ENCODE results near the gene MMP28. TPM values are rescaled to one million over a fixed set of nuclear protein-coding genes. Genes with fewer than 3 reads are reported as not detected.
A peak's percentile ranks its signal among the peaks of the same experiment; 100 is the strongest.

Gene MMP28
- total RNA-seq, 1 experiment from 2014 or later = not detected

DNA sequence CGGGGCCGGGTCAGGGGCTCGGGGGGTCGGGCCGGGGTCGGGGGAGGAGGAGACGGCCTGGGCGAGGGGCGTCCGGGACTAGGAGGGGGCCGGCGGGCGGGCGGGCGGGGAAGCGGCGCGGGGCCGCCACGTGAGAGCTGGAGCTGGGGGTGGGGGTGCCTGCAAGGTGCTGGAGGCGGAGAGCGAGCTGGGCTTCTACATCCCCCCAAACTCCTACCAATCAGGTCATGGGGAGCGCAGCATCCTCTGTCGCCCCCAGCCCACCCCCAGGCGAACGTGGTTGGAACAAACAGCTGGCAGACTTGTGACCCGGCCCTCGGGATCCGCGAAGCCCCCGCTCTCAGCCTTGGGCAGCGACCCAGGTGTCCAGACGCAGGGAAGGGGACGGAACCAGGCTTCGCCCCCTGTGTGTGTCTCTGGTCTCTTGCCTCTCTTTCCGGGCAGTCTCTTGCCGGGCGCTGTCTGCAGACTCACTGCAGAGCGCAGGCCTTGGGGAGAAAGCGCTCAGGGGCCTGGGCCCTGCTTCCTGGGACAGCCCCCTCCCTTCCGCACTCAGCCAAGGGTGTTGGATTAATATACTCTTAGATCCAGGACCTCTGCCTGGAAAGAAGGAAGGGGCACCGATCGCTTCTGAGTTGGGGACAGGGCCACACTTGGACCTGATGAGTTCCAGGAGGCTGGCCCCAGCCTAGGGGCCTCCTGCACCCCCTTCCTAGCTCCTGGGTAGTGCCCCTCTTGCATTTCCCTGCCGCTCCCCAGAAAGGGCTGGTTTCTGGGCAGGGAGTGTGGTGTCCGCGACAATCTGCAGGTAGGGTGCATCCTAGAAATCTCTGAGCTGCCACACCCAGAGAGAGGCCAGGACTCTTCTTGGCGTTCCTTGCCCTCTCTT lies 63.3 kb downstream of the MMP28 start:
- no peak overlapping the region for H3K27ac ChIP-seq (ENCODE audit: low read length)

DNA sequence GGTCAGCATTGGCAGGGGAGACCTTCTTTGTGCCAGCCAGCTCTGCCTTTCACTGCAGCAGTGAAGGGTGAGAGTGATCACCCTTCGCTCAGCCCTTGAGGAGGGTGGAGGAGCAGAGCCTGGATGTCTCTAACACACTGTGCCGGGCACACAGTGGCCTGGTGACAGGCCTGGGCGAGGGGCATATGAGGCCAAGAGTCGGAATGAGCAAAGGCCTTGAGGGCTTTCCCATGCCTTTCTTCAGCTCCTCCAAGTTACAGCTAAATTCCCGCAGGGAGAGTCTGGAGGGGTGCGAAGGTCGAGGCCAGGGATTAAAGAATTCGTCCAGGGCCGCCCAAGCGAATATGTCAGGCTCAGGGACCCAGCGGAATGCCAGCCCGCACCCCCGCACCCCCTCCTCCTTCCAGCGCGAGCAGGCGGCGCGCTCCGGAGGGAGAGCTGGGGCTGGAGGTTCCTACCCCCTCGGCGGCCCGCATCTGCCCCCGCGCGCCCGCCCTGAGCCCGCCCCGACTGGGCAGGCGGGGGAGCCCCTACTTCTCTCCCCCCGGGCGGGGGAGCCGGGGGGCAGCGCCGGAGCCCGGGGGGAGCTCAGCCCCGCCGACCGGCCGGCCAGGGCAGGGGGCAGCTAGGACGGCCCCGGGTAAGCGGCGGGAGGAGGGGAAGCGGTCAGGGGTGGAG lies 64.1 kb downstream of the MMP28 start, which contains the start of gene RASL10B:
Gene RASL10B (plus strand): TSS at position 401 of the 678 bp plus-strand sequence. CDS start 3,546 bp downstream, outside the sequence.
- H3K4me1 ChIP-seq (ENCODE audit: low read length) = peaks cover 14% of the 10 kb centered on the region
- no peaks in the 10 kb centered on the region for H3K27me3 ChIP-seq (ENCODE audit: low read length)
- H3K79me2 ChIP-seq (ENCODE audit: low read length) = no peaks in the 10 kb centered on the region
- no peak within 1 kb of the TSS for H3K4me3 ChIP-seq (ENCODE audit: low read length)
- no peak for DNase-seq
- no peak within 1 kb of the TSS for H3K4me2 ChIP-seq (ENCODE audit: low read depth, low read length, poor library complexity, severe bottlenecking)
- no peaks in the 10 kb centered on the region for H3K36me3 ChIP-seq (ENCODE audit: insufficient read depth, low read length)
- H3K9me3 ChIP-seq (ENCODE audit: low read length) = no peaks in the 10 kb centered on the region
- no peaks in the 10 kb centered on the region for H4K20me1 ChIP-seq (ENCODE audit: insufficient read depth, low read depth, low read length)
- no peak within 1 kb of the TSS for H3K27ac ChIP-seq (ENCODE audit: low read length)
- H2AFZ ChIP-seq (ENCODE audit: low read length) = no peak within 1 kb of the TSS
- H3K9me2 ChIP-seq (replicated peaks; ENCODE audit: insufficient read depth, low read length) = no peaks in the 10 kb centered on the region
- H3K9ac ChIP-seq (ENCODE audit: low read length) = no peak within 1 kb of the TSS

More for the DNA sequence above, 63.3 kb downstream of the MMP28 start:
- H3K36me3 ChIP-seq (ENCODE audit: insufficient read depth, low read length) = no peaks in the 10 kb centered on the region
- no peaks in the 10 kb centered on the region for H3K9me2 ChIP-seq (replicated peaks; ENCODE audit: insufficient read depth, low read length)
- H2AFZ ChIP-seq (ENCODE audit: low read length) = no peak overlapping the region
- no peaks in the 10 kb centered on the region for H3K9me3 ChIP-seq (ENCODE audit: low read length)
- DNase-seq = no peak
- no peak overlapping the region for H3K9ac ChIP-seq (ENCODE audit: low read length)
- H4K20me1 ChIP-seq (ENCODE audit: insufficient read depth, low read depth, low read length) = no peaks in the 10 kb centered on the region
- no peaks in the 10 kb centered on the region for H3K79me2 ChIP-seq (ENCODE audit: low read length)
- H3K27me3 ChIP-seq (ENCODE audit: low read length) = no peaks in the 10 kb centered on the region
- H3K4me3 ChIP-seq (ENCODE audit: low read length) = no peak overlapping the region
- H3K4me1 ChIP-seq (ENCODE audit: low read length) = peaks cover 6% of the 10 kb centered on the region
- H3K4me2 ChIP-seq (ENCODE audit: low read depth, low read length, poor library complexity, severe bottlenecking) = no peak overlapping the region

GRCh38 chr17:35730400-35731005 lies 64.9 kb downstream of the MMP28 start:
- Histone ChIP-seq H3K9me2 (replicated peaks; ENCODE audit: insufficient read depth, low read length) (no peaks in the 10 kb centered on the region), H3K27me3 (ENCODE audit: low read length) (no peaks in the 10 kb centered on the region), H3K27ac (ENCODE audit: low read length) (no peak overlapping the region), H3K36me3 (ENCODE audit: insufficient read depth, low read length) (no peaks in the 10 kb centered on the region), H3K79me2 (ENCODE audit: low read length) (no peaks in the 10 kb centered on the region), H4K20me1 (ENCODE audit: insufficient read depth, low read depth, low read length) (no peaks in the 10 kb centered on the region), H2AFZ (ENCODE audit: low read length) (no peak overlapping the region), H3K9ac (ENCODE audit: low read length) (no peak overlapping the region), H3K4me3 (ENCODE audit: low read length) (no peak overlapping the region), H3K4me2 (ENCODE audit: low read depth, low read length, poor library complexity, severe bottlenecking) (no peak overlapping the region), H3K4me1 (ENCODE audit: low read length) (peaks cover 23% of the 10 kb centered on the region), H3K9me3 (ENCODE audit: low read length) (no peaks in the 10 kb centered on the region)
- no peak for DNase-seq

DNA sequence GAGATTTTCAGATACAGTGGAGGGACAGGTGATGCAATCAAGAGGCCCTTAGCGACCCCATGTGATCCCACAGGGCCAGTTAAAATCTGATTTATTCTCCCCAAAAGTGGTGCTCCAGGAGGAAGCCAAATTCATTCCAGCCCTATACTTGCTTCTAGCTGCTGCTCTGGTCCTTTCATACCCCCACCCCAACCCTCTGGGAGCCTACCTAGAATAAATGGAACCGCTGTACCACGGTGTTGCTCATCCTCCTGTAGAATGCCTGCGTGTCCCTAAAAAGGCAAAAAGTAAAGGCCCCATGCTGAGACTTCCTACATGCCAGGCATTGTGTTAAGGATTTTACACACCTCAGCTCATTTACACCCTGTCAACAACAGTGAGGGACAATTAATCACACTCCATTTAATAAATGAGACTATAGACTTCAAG lies 66.0 kb downstream of the MMP28 start:
- Histone ChIP-seq H3K27ac (ENCODE audit: low read length) (no peak overlapping the region), H3K4me2 (ENCODE audit: low read depth, low read length, poor library complexity, severe bottlenecking) (no peak overlapping the region), H3K27me3 (ENCODE audit: low read length) (no peaks in the 10 kb centered on the region), H3K36me3 (ENCODE audit: insufficient read depth, low read length) (peaks cover 1% of the 10 kb centered on the region; the same call in 1 of the 2 replicates), H3K4me1 (ENCODE audit: low read length) (peaks cover 26% of the 10 kb centered on the region), H3K9me2 (replicated peaks; ENCODE audit: insufficient read depth, low read length) (no peaks in the 10 kb centered on the region), H4K20me1 (ENCODE audit: insufficient read depth, low read depth, low read length) (no peaks in the 10 kb centered on the region), H3K79me2 (ENCODE audit: low read length) (no peaks in the 10 kb centered on the region), H3K9me3 (ENCODE audit: low read length) (no peaks in the 10 kb centered on the region), H3K9ac (ENCODE audit: low read length) (no peak overlapping the region), H2AFZ (ENCODE audit: low read length) (no peak overlapping the region), H3K4me3 (ENCODE audit: low read length) (no peak overlapping the region)
- DNase-seq = no peak

GRCh38 chr17:35728551-35728950 lies 66.9 kb downstream of the MMP28 start:
- Histone ChIP-seq H3K9ac (ENCODE audit: low read length) (no peak overlapping the region), H3K9me2 (replicated peaks; ENCODE audit: insufficient read depth, low read length) (no peaks in the 10 kb centered on the region), H3K4me1 (ENCODE audit: low read length) (peaks cover 26% of the 10 kb centered on the region), H3K27ac (ENCODE audit: low read length) (no peak overlapping the region), H2AFZ (ENCODE audit: low read length) (no peak overlapping the region), H3K4me3 (ENCODE audit: low read length) (no peak overlapping the region), H3K27me3 (ENCODE audit: low read length) (no peaks in the 10 kb centered on the region), H3K4me2 (ENCODE audit: low read depth, low read length, poor library complexity, severe bottlenecking) (no peak overlapping the region), H4K20me1 (ENCODE audit: insufficient read depth, low read depth, low read length) (no peaks in the 10 kb centered on the region), H3K36me3 (ENCODE audit: insufficient read depth, low read length) (peaks cover 10% of the 10 kb centered on the region), H3K9me3 (ENCODE audit: low read length) (no peaks in the 10 kb centered on the region), H3K79me2 (ENCODE audit: low read length) (no peaks in the 10 kb centered on the region)
- DNase-seq = no peak

DNA sequence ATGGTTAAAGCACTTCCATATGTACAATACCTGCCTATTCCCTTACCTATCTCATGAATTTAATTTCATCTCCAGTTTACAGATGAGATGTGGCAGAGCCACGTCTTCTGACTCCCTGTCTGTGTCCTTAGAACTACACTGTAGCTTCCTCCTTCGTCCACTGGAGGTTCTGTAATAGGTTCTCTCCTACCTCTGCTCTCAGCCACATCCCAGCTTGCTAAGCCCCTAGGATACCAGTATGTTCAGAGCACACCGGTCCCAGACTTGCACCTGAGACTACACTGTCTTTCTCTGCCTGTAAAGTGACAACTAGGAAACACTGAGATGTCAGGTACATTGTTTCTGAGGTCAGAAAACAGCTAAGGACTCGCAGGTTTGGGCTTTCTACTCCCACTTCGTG lies 67.8 kb downstream of the MMP28 start:
- Histone ChIP-seq H4K20me1 (ENCODE audit: insufficient read depth, low read depth, low read length) (no peaks in the 10 kb centered on the region), H3K4me3 (ENCODE audit: low read length) (no peak overlapping the region), H3K9ac (ENCODE audit: low read length) (no peak overlapping the region), H3K27me3 (ENCODE audit: low read length) (no peaks in the 10 kb centered on the region), H3K27ac (ENCODE audit: low read length) (peak overlapping the region; percentile 80), H3K4me1 (ENCODE audit: low read length) (peaks cover 26% of the 10 kb centered on the region), H3K36me3 (ENCODE audit: insufficient read depth, low read length) (peaks cover 11% of the 10 kb centered on the region), H3K79me2 (ENCODE audit: low read length) (no peaks in the 10 kb centered on the region), H3K9me2 (replicated peaks; ENCODE audit: insufficient read depth, low read length) (no peaks in the 10 kb centered on the region), H3K9me3 (ENCODE audit: low read length) (no peaks in the 10 kb centered on the region), H3K4me2 (ENCODE audit: low read depth, low read length, poor library complexity, severe bottlenecking) (peak overlapping the region; percentile 58), H2AFZ (ENCODE audit: low read length) (no peak overlapping the region)
- no peak for DNase-seq

DNA sequence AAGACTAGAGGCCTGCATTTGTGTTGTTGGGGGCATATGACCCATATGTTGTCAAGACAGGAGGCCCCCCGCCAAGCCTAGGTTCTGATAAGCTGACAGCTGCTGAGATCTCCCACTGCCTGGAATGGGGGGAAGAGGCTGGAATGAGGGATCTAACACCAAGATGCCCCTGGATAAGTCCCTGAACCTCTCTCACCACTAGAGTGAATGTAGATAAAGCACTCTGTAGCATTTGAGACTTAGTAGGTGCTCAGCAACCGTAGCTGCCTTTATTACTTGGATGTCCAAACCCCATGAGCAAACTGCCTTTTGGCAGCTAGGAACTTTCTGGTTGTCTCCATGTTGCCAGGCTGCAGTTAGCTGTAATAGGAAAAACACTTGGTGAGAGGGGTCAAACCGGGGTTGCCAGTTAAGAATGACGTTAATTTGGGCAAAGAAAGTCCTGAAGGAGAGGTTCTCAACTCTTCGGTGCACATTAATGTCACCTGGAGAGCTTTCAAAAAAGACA lies 68.4 kb downstream of the MMP28 start:
- Histone ChIP-seq H3K4me3 (ENCODE audit: low read length) (peak overlapping the region; percentile 40; the same call in 1 of the 2 replicates), H4K20me1 (ENCODE audit: insufficient read depth, low read depth, low read length) (no peaks in the 10 kb centered on the region), H3K9ac (ENCODE audit: low read length) (peak overlapping the region; percentile 53), H3K4me2 (ENCODE audit: low read depth, low read length, poor library complexity, severe bottlenecking) (peak overlapping the region; percentile 58), H2AFZ (ENCODE audit: low read length) (no peak overlapping the region), H3K36me3 (ENCODE audit: insufficient read depth, low read length) (peaks cover 11% of the 10 kb centered on the region), H3K27me3 (ENCODE audit: low read length) (no peaks in the 10 kb centered on the region), H3K27ac (ENCODE audit: low read length) (peak overlapping the region; percentile 80), H3K4me1 (ENCODE audit: low read length) (peaks cover 26% of the 10 kb centered on the region), H3K79me2 (ENCODE audit: low read length) (no peaks in the 10 kb centered on the region), H3K9me2 (replicated peaks; ENCODE audit: insufficient read depth, low read length) (no peaks in the 10 kb centered on the region), H3K9me3 (ENCODE audit: low read length) (no peaks in the 10 kb centered on the region)
- no peak for DNase-seq

All from Karpas-422 (cell line).